ENCODE measurements around the gene CMYA5.

GRCh38 chr5:79834098-79834753 is 144.6 kb downstream of the CMYA5 start:
- no peak for TF ChIP-seq POLR2A (IDR thresholded peaks at IDR 0.05)
- TF ChIP-seq, protein P1, sequence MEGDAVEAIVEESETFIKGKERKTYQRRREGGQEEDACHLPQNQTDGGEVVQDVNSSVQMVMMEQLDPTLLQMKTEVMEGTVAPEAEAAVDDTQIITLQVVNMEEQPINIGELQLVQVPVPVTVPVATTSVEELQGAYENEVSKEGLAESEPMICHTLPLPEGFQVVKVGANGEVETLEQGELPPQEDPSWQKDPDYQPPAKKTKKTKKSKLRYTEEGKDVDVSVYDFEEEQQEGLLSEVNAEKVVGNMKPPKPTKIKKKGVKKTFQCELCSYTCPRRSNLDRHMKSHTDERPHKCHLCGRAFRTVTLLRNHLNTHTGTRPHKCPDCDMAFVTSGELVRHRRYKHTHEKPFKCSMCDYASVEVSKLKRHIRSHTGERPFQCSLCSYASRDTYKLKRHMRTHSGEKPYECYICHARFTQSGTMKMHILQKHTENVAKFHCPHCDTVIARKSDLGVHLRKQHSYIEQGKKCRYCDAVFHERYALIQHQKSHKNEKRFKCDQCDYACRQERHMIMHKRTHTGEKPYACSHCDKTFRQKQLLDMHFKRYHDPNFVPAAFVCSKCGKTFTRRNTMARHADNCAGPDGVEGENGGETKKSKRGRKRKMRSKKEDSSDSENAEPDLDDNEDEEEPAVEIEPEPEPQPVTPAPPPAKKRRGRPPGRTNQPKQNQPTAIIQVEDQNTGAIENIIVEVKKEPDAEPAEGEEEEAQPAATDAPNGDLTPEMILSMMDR (IDR thresholded peaks at IDR 0.05), result no peak
